Measurements from ENCODE around the gene ITGB3. TPM values are rescaled to one million over a fixed set of nuclear protein-coding genes. Genes with fewer than 3 reads are reported as not detected.
A peak's percentile ranks its signal among the peaks of the same experiment; 100 is the strongest.

The ITGB3 gene
- total RNA-seq, 3 donors from 2014 or later = 3.9 to 58.4 (median 6.8) TPM

DNA sequence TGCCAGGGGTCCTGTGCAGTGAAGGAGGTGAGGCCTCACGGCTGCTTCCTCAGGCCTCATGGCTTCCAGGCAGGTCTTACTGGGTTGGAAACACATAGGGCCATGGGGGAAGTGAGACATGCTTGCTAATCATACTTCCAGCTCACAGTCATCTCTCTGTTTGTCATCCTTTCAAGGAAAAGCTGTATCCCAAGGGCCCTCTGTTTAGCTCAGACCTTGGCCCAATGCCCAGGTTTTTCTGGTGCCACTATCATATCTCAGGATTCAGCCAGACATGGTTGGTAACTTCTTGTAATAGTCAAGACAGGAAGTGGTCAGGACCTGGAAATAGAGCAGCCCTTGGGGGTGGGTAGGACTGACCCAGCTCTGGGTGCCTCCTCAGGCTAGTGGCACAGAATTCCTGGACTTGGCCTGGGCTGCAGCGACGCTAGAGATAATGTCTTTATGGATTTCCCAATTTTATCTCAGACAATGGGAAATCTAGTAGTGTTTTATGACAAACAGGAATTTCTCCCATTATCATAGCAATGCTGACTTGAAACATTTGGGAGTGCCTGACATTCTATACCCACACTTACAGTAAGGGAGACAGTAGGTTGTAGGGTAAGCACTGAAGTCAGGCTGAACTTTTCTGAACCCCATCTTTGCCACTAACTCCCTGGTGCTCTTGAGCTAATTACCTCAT lies 13.5 kb upstream of the ITGB3 start:
- H3K4me1 ChIP-seq (ENCODE audit: low read depth) = peaks cover 4% of the 10 kb centered on the region
- no peaks in the 10 kb centered on the region for H3K36me3 ChIP-seq (ENCODE audit: low read depth)
- DNase-seq (peak in 2 of 3 donors; percentile 41 to 56), ATAC-seq (peak; percentile 75)
- no peak overlapping the region for H3K4me3 ChIP-seq
- intact Hi-C loops (cut with DNase I, micrococcal nuclease) = no loop called here
- peaks cover 3% of the 10 kb centered on the region for H3K9me3 ChIP-seq
- TF ChIP-seq, protein P1, sequence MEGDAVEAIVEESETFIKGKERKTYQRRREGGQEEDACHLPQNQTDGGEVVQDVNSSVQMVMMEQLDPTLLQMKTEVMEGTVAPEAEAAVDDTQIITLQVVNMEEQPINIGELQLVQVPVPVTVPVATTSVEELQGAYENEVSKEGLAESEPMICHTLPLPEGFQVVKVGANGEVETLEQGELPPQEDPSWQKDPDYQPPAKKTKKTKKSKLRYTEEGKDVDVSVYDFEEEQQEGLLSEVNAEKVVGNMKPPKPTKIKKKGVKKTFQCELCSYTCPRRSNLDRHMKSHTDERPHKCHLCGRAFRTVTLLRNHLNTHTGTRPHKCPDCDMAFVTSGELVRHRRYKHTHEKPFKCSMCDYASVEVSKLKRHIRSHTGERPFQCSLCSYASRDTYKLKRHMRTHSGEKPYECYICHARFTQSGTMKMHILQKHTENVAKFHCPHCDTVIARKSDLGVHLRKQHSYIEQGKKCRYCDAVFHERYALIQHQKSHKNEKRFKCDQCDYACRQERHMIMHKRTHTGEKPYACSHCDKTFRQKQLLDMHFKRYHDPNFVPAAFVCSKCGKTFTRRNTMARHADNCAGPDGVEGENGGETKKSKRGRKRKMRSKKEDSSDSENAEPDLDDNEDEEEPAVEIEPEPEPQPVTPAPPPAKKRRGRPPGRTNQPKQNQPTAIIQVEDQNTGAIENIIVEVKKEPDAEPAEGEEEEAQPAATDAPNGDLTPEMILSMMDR (IDR thresholded peaks at IDR 0.05) = no peak

DNA sequence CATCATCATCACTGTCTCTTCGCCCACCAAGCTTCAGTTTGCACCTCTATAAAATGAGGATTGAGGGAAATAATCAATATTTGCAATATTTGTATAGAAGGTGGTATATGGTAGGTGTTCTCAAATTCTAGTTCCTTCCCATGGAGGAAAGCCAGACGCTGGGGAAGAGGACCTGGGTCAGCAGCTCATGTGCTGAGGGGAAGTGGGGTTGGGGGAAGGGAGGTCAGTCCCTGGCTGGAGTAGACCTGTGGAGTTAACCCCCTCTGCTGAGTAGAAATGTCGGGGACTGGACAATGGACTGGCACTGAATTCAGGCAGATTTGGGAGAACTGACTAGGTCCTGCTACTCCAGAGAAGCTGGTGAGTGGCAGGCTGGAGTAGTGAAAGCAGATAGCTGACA lies 12.8 kb upstream of the ITGB3 start:
- Histone ChIP-seq H3K4me3 (no peak overlapping the region), H3K36me3 (ENCODE audit: low read depth) (no peaks in the 10 kb centered on the region), H3K4me1 (ENCODE audit: low read depth) (peaks cover 4% of the 10 kb centered on the region), H3K9me3 (peaks cover 3% of the 10 kb centered on the region)
- intact Hi-C loops (cut with DNase I, micrococcal nuclease) = no loop called here
- TF ChIP-seq, protein P1 (IDR thresholded peaks at IDR 0.05) = no peak
- ATAC-seq = no peak
- no peak for DNase-seq

DNA sequence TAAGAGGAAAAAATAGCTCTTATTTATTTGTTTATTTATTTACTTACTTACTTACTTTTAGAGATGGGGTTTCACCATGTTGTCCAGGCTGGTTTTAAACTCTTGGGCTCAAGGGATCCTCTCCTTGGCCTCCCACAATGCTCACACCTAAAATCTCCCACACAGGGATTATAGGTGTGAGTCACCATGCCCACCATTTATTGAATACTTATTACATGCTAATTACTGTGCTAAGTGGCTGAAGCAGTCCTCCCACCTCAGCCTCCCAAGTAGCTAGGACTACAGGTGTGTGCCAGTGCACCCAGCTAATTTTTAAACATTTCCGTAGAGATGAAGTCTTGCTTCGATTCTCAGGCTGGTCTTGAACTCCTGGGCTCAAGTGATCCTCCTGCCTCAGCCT lies 11.0 kb upstream of the ITGB3 start:
- no peaks in the 10 kb centered on the region for H3K9me3 ChIP-seq
- ATAC-seq (no peak), DNase-seq (no peak)
- TF ChIP-seq, protein P1 (IDR thresholded peaks at IDR 0.05) = no peak
- intact Hi-C loops (cut with DNase I, micrococcal nuclease) = no loop called here
- H3K4me3 ChIP-seq = no peak overlapping the region
- H3K36me3 ChIP-seq (ENCODE audit: low read depth) = no peaks in the 10 kb centered on the region
- H3K4me1 ChIP-seq (ENCODE audit: low read depth) = peaks cover 4% of the 10 kb centered on the region

DNA sequence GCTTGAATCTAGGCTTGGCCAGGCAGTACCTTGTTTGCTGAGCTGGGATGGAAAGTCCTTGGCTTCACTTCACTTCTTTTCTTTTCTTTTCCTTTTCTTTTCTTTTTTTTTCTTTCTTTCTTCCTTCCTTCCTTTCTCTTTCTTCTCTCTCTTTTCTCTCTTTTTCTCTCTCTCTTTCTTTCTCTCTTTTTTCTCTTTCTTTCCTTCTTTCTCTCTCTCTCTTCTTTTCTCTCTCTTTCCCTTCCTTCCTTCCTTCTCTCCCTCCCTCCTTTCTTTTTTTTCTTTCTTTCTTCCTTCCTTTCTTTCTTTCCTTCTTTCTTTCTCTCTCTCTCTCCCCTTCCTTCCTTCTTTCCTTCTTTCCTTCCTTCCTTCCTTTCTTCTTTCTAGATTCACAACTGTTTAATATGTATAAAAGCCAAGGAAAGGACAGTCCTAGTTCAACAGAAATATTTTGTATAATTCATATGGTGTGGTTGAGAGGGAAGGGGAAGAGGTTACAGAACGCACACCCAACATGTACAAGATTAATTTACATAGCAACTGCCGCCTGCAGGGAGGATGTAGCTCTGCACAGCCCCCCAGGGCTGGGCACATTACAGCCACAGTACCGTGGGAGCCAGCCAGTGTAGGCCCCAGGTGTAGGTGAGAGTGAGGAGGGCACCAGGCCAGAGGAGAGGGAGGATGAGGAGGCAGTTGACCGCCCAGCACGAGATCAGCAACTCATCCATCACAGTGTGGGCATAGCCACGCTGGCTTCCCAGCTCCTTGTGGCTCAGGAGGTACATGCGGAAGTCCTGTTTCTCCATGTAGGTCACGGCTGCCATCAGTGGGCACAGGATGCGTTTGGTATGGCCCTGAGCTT lies 9.7 kb upstream of the ITGB3 start:
- no peaks in the 10 kb centered on the region for H3K9me3 ChIP-seq
- no peak overlapping the region for H3K4me3 ChIP-seq
- ATAC-seq (no peak), DNase-seq (no peak)
- peaks cover 4% of the 10 kb centered on the region for H3K4me1 ChIP-seq (ENCODE audit: low read depth)
- no peaks in the 10 kb centered on the region for H3K36me3 ChIP-seq (ENCODE audit: low read depth)
- intact Hi-C loops (cut with DNase I, micrococcal nuclease) = no loop called here
- TF ChIP-seq, protein P1 (IDR thresholded peaks at IDR 0.05) = no peak

DNA sequence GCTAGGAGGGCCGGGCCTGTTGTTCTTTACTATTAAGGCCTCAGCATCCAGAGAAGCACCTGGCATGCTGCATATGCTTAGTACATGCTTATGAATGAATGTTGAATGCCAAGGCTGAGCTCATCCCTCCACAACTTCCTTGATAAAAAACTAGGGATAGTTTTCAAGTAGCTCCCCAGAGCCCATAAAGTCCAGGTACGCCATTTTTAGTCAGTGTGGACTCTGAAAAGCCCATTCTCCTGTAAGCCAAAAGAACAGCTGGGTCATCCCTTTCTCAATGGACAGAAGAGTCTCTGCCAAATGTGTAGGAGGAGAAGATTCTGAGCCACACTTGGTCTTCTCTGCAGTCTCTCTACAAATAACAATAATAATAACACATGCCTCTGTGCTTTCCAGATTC lies 8.9 kb upstream of the ITGB3 start:
- intact Hi-C loops (cut with DNase I, micrococcal nuclease) = no loop called here
- no peak for ATAC-seq
- DNase-seq = no peak
- H3K4me3 ChIP-seq = no peak overlapping the region
- H3K36me3 ChIP-seq (ENCODE audit: low read depth) = no peaks in the 10 kb centered on the region
- TF ChIP-seq, protein P1 (IDR thresholded peaks at IDR 0.05) = no peak
- no peaks in the 10 kb centered on the region for H3K9me3 ChIP-seq
- peaks cover 1% of the 10 kb centered on the region for H3K4me1 ChIP-seq (ENCODE audit: low read depth)
